Hippocampal formation (tissue), 2 donors: ENCODE results near the gene UST.
A peak's percentile ranks its signal among the peaks of the same experiment; 100 is the strongest.

Experiments used
- DNase-seq, 2 donors: peaks; one replicate each; lab custom pipeline; 2025; lab: John Stamatoyannopoulos, UW

The UST gene

GRCh38 chr6:149060985-149061760, 314.3 kb downstream of the UST start:
- no peak for DNase-seq

GRCh38 chr6:149061930-149062329, 315.1 kb downstream of the UST start:
- DNase-seq, result no peak

GRCh38 chr6:149062653-149063348, 316.0 kb downstream of the UST start:
- no peak for DNase-seq

- DNase-seq, result no peak
Observed at GRCh38 chr6:149063468-149063867, 316.6 kb downstream of the UST start.

GRCh38 chr6:149064001-149064659, 317.3 kb downstream of the UST start:
- DNase-seq, result no peak

- DNase-seq, result no peak
Observed at GRCh38 chr6:149064660-149065015, 317.8 kb downstream of the UST start.

- no peak for DNase-seq
Observed at GRCh38 chr6:149065121-149065520, 318.3 kb downstream of the UST start.

GRCh38 chr6:149065658-149066556, 319.1 kb downstream of the UST start:
- peak; percentile 19 to 27 for DNase-seq

GRCh38 chr6:149071997-149072396, 325.2 kb downstream of the UST start:
- DNase-seq, result no peak

- no peak for DNase-seq
Observed at GRCh38 chr6:149074832-149075258, 328.0 kb downstream of the UST start.

- DNase-seq, result no peak
Observed at GRCh38 chr6:149075616-149076354, 329.0 kb downstream of the UST start.

GRCh38 chr6:149076355-149076734, 329.5 kb downstream of the UST start:
- no peak for DNase-seq

- DNase-seq, result no peak
Observed at GRCh38 chr6:149077208-149077607, 330.4 kb downstream of the UST start.

GRCh38 chr6:149078211-149078782, 331.5 kb downstream of the UST start:
- no peak for DNase-seq

GRCh38 chr6:149079456-149079855, 332.6 kb downstream of the UST start:
- DNase-seq, result no peak

- DNase-seq, result no peak
Observed at GRCh38 chr6:149079911-149080491, 333.2 kb downstream of the UST start.

- no peak for DNase-seq
Observed at GRCh38 chr6:149080511-149080910, 333.7 kb downstream of the UST start.

GRCh38 chr6:149081281-149081680, 334.5 kb downstream of the UST start:
- DNase-seq, result no peak

GRCh38 chr6:149082320-149082719, 335.5 kb downstream of the UST start:
- DNase-seq, result peak; percentile 50 to 67

- DNase-seq, result no peak
Observed at GRCh38 chr6:149084026-149084425, 337.2 kb downstream of the UST start.
